ENCODE results near the gene CROCC2.

CROCC2 gene

GRCh38 chr2:240959941-240960308 is 53.8 kb downstream of the CROCC2 start:
- DNase-seq, result no peak

GRCh38 chr2:240960309-240960970 is 54.3 kb downstream of the CROCC2 start:
- no peak for DNase-seq

GRCh38 chr2:240960971-240961876 is 55.1 kb downstream of the CROCC2 start:
- no peak for DNase-seq

- DNase-seq, result no peak
Observed at GRCh38 chr2:240961910-240962299, 55.8 kb downstream of the CROCC2 start.

GRCh38 chr2:240962300-240963064 is 56.3 kb downstream of the CROCC2 start:
- peak; percentile 55 for DNase-seq

GRCh38 chr2:240963065-240963867 is 57.1 kb downstream of the CROCC2 start:
- DNase-seq, result peak; percentile 46

GRCh38 chr2:240963868-240964703 is 58.0 kb downstream of the CROCC2 start:
- DNase-seq, result peak; percentile 58

- no peak for DNase-seq
Observed at GRCh38 chr2:240964704-240965295, 58.7 kb downstream of the CROCC2 start.

- DNase-seq, result peak; percentile 60
Observed at GRCh38 chr2:240965296-240965904, 59.3 kb downstream of the CROCC2 start.

GRCh38 chr2:240965905-240966456 is 59.8 kb downstream of the CROCC2 start:
- peak; percentile 59 for DNase-seq

GRCh38 chr2:240966457-240966905 is 60.3 kb downstream of the CROCC2 start:
- peak; percentile 60 for DNase-seq

GRCh38 chr2:240966906-240967680 is 61.0 kb downstream of the CROCC2 start:
- DNase-seq, result no peak

GRCh38 chr2:240967681-240968621 is 61.8 kb downstream of the CROCC2 start:
- DNase-seq, result no peak

GRCh38 chr2:240968731-240969624 is 62.8 kb downstream of the CROCC2 start:
- DNase-seq, result no peak

GRCh38 chr2:240970104-240970503 is 64.0 kb downstream of the CROCC2 start:
- DNase-seq, result no peak

GRCh38 chr2:240970816-240971215 is 64.7 kb downstream of the CROCC2 start:
- no peak for DNase-seq

GRCh38 chr2:240972201-240972600 is 66.1 kb downstream of the CROCC2 start:
- DNase-seq, result no peak
